ENCODE data around the gene UBALD2. TPM values are rescaled to one million over a fixed set of nuclear protein-coding genes. Genes with fewer than 3 reads are reported as not detected.
"Not testable (repeated sequence)": the region's sequence is repeated elsewhere in the genome, so short reads cannot be mapped to it uniquely, and the experiment has no call there.

The UBALD2 gene
- total RNA-seq, 2 donors from 2014 or later = 36.0 to 46.0 TPM

- Histone ChIP-seq H3K4me3 (ENCODE audit: low read length) (no peak overlapping the region), H3K27me3 (ENCODE audit: control insufficient read depth, insufficient read depth, low read length, poor library complexity, severe bottlenecking) (peaks cover 68% of the 10 kb centered on the region), H3K27ac (ENCODE audit: low read depth, low read length) (no peak overlapping the region), H3K9ac (ENCODE audit: extremely low read depth, low read length, poor library complexity, severe bottlenecking) (no peak overlapping the region), H3K4me1 (ENCODE audit: control insufficient read depth, insufficient read depth, low read length) (no peaks in the 10 kb centered on the region), H3K9me3 (ENCODE audit: control insufficient read depth, low read length) (no peaks in the 10 kb centered on the region), H3K36me3 (ENCODE audit: control insufficient read depth, insufficient read depth, low read length) (no peaks in the 10 kb centered on the region)
- peak; percentile 52 for DNase-seq
- 94% methylated on average over 12 to 15 of the region's 15 CpGs for WGBS, 2 experiments (ENCODE audit: insufficient coverage in 1 of 2, insufficient read length in 1 of 2)
- Mint-ChIP-seq H3K36me3 (ENCODE audit: low read depth) (no peaks in the 10 kb centered on the region), H3K27ac (no peak overlapping the region), H3K4me3 (peak overlapping the region; percentile 63), H3K27me3 (ENCODE audit: insufficient read depth) (peaks cover 64% of the 10 kb centered on the region), H3K9me3 (no peaks in the 10 kb centered on the region), H3K4me1 (peaks cover 16% of the 10 kb centered on the region)
- TF ChIP-seq CTCF (conservative IDR thresholded peaks at IDR 0.05) = no peak
These were observed 23.4 kb upstream of the UBALD2 start for GRCh38 chr17:76241691-76242255.

GRCh38 chr17:76243826-76244679, 21.1 kb upstream of the UBALD2 start:
- Mint-ChIP-seq H3K9me3 (no peaks in the 10 kb centered on the region), H3K4me1 (peaks cover 19% of the 10 kb centered on the region), H3K27me3 (ENCODE audit: insufficient read depth) (peaks cover 46% of the 10 kb centered on the region), H3K27ac (no peak overlapping the region), H3K36me3 (ENCODE audit: low read depth) (no peaks in the 10 kb centered on the region), H3K4me3 (no peak overlapping the region)
- Histone ChIP-seq H3K27ac (ENCODE audit: low read depth, low read length) (no peak overlapping the region), H3K9ac (ENCODE audit: extremely low read depth, low read length, poor library complexity, severe bottlenecking) (no peak overlapping the region), H3K27me3 (ENCODE audit: control insufficient read depth, insufficient read depth, low read length, poor library complexity, severe bottlenecking) (peaks cover 48% of the 10 kb centered on the region), H3K9me3 (ENCODE audit: control insufficient read depth, low read length) (no peaks in the 10 kb centered on the region), H3K36me3 (ENCODE audit: control insufficient read depth, insufficient read depth, low read length) (no peaks in the 10 kb centered on the region), H3K4me1 (ENCODE audit: control insufficient read depth, insufficient read depth, low read length) (no peaks in the 10 kb centered on the region), H3K4me3 (ENCODE audit: low read length) (no peak overlapping the region)
- WGBS, 2 experiments (ENCODE audit: insufficient coverage in 1 of 2, insufficient read length in 1 of 2) = 90 to 92% methylated on average over 11 to 12 of the region's 12 CpGs
- DNase-seq = peak; percentile 48
- TF ChIP-seq CTCF (conservative IDR thresholded peaks at IDR 0.05) = no peak

GRCh38 chr17:76244721-76245120, 20.4 kb upstream of the UBALD2 start:
- 94 to 98% methylated on average over 5 to 8 of the region's 8 CpGs for WGBS, 2 experiments (ENCODE audit: insufficient coverage in 1 of 2, insufficient read length in 1 of 2)
- peaks cover 41% of the 10 kb centered on the region for H3K27me3 Mint-ChIP-seq (ENCODE audit: insufficient read depth)
- H3K4me1 Mint-ChIP-seq = peaks cover 19% of the 10 kb centered on the region
- H3K9me3 Mint-ChIP-seq; H3K36me3 ChIP-seq (ENCODE audit: control insufficient read depth, insufficient read depth, low read length); H3K27ac ChIP-seq (ENCODE audit: low read depth, low read length); H3K36me3 Mint-ChIP-seq (ENCODE audit: low read depth); H3K9ac ChIP-seq (ENCODE audit: extremely low read depth, low read length, poor library complexity, severe bottlenecking); H3K4me1 ChIP-seq (ENCODE audit: control insufficient read depth, insufficient read depth, low read length); H3K9me3 ChIP-seq (ENCODE audit: control insufficient read depth, low read length); H3K27ac Mint-ChIP-seq; H3K4me3 ChIP-seq (ENCODE audit: low read length); H3K4me3 Mint-ChIP-seq: not testable (repeated sequence)
- peaks cover 41% of the 10 kb centered on the region for H3K27me3 ChIP-seq (ENCODE audit: control insufficient read depth, insufficient read depth, low read length, poor library complexity, severe bottlenecking)
- peak; percentile 30 for DNase-seq

Data from endodermal cell (in vitro differentiated cells).